Erythroblast (primary cell): ENCODE measurements around the gene FOXL3.

Source experiments
- GATA1 ChIP-seq: IDR thresholded peaks from 2 replicates; pipeline ENCODE4 v1.6.1; 2011; ENCODE audit warnings: low read depth, mild to moderate bottlenecking, control low read depth, low read length, moderate library complexity
- POLR2A ChIP-seq: IDR thresholded peaks from 2 replicates; pipeline ENCODE4 v1.6.1; 2011; ENCODE audit warnings: mild to moderate bottlenecking, low read length

DNA sequence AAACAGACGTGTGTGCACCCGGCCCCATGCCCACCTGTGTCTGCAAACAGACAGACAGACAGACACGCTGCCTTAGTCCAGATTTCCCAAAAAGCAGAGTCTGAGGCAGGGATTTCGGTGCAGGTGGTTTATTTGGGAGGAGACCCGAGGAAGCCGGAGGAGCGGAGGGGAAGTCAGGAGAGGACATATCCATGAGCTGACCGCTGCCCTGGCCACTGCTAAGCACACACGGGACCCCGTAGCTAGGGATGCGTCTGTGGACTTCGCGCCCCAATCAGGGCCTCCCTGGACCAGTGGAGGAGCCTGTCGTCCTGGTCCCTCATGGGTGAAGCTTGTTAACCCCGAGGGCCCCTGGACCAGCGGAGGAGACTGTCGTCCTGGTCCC is 47.6 kb downstream of the FOXL3 start:
- TF ChIP-seq POLR2A (no peak), GATA1 (no peak)
